Ishikawa (cell line): ENCODE data around the gene HIC1.

Source experiments
- CREB1 ChIP-seq: IDR thresholded peaks from 2 replicates; pipeline ENCODE4 v1.6.1; 2012; ENCODE audit warnings: low read depth
- TF ChIP-seq, protein P1 (sequence below): IDR thresholded peaks from 2 replicates; pipeline ENCODE4 v1.6.1; 2012; ENCODE audit warnings: low read depth, mild to moderate bottlenecking

DNA sequence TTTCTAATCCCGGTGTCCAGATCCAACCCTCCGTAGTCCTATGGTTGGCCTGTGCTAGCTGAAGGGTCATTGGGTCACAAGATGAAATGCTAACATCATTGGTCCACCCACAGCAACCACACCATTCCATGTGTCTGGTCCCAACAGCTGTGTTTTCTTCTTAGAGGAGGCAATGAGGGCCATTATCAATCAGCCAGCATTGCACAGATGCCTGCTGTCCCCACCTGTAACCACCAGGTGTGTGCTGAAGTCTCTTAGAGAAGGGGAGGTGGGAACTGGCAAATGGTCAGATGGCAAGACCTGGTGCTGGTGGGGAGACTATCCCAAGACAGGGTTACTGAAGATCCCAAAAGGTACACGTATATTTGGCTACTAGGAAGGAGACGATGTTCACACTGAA, 37.4 kb downstream of the HIC1 start:
- no peak for TF ChIP-seq CREB1
- TF ChIP-seq, protein P1, sequence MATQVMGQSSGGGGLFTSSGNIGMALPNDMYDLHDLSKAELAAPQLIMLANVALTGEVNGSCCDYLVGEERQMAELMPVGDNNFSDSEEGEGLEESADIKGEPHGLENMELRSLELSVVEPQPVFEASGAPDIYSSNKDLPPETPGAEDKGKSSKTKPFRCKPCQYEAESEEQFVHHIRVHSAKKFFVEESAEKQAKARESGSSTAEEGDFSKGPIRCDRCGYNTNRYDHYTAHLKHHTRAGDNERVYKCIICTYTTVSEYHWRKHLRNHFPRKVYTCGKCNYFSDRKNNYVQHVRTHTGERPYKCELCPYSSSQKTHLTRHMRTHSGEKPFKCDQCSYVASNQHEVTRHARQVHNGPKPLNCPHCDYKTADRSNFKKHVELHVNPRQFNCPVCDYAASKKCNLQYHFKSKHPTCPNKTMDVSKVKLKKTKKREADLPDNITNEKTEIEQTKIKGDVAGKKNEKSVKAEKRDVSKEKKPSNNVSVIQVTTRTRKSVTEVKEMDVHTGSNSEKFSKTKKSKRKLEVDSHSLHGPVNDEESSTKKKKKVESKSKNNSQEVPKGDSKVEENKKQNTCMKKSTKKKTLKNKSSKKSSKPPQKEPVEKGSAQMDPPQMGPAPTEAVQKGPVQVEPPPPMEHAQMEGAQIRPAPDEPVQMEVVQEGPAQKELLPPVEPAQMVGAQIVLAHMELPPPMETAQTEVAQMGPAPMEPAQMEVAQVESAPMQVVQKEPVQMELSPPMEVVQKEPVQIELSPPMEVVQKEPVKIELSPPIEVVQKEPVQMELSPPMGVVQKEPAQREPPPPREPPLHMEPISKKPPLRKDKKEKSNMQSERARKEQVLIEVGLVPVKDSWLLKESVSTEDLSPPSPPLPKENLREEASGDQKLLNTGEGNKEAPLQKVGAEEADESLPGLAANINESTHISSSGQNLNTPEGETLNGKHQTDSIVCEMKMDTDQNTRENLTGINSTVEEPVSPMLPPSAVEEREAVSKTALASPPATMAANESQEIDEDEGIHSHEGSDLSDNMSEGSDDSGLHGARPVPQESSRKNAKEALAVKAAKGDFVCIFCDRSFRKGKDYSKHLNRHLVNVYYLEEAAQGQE: no peak
